HG02571 (cell line): ENCODE results near the gene OR4C46.
"Not testable (repeated sequence)": the region's sequence is repeated elsewhere in the genome, so short reads cannot be mapped to it uniquely, and the experiment has no call there.

Experiments used
- ATAC-seq: cut with Tn5 transposase; IDR thresholded peaks from one replicate; pipeline ENCODE4 v1.9.1; 2021; ENCODE audit warnings: mild to moderate bottlenecking, moderate library complexity; ENCODE audit not compliant: unreplicated experiment

The OR4C46 gene

DNA sequence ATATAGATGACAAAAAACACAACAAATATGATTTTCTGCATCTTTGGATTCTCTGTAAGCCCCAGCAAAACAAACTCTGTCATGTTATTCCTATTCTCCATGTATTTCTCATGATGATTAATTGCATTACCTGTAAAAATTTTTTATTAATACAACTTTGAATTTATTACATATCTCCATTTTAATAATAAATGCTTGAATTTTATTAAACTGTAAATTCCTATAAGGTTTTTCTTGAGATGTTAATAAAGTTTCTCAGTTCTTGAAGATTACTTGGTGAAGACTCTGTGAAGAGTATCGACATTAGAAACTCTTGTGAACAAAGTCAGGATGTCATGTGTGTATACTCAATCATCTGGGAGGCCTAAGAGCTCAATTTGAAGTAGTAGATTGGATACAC is at the start of gene OR4C46:
Gene OR4C46, minus strand, starts transcription at position 101 of the 400 bp plus-strand sequence. Its CDS starts 0 bp downstream, at position 101.
- no peak for ATAC-seq

DNA sequence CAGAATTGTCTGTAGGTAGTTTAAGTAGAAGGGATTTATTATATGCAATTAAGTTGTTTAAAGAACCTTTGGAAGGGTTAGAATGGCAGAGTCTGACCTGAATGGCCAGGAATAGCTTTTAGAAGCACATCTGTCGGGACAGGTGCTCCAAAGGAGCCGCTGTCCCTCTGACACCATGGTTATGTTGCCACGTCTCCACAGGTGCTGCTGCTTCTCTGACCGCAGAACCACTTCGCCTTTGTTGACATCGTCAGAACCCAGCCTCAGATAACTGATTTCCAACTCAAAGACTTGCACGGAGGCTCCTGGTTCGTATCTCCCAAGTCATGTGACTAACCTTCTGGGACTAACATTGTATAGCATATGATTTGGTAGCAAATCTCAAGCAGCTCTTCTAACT is 41.8 kb upstream of the OR4C46 start:
- not testable (repeated sequence) for ATAC-seq

DNA sequence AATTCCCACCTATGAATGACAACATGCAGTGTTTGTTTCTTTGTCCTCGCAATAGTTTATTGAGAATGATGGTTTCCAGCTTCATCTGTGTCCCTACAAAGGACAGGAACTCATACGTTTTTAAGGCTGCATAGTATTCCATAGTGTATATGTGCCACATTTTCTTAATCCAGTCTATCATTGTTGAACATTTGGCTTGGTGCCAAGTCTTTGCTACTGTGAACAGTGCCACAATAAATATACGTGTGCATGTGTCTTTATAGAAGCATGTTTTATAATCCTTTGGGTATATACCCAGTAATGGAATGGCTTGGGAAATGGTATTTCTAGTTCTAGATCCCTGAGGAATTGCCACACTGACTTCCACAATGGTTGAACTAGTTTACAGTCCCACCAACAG is 42.4 kb downstream of the OR4C46 start:
- ATAC-seq: not testable (repeated sequence)

DNA sequence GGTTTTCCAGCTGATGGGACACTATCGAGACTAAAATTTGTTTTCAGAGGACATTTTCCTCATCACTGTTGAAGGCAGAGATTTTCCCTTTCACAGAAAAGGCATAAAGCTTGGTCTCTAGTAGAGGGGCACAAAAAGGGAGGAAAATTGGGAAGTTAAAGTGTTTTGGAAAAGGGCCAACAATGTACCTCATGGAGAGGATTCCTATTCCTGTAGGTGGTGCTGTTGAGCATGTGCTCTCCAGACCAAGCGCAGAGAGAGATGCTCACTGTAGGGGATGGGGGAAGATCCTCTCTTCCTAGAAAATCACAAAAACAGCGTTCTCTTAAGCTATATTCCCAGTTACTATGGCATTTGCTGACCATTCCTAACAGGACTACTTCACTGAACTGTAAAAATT is 44.9 kb downstream of the OR4C46 start:
- ATAC-seq: no peak

DNA sequence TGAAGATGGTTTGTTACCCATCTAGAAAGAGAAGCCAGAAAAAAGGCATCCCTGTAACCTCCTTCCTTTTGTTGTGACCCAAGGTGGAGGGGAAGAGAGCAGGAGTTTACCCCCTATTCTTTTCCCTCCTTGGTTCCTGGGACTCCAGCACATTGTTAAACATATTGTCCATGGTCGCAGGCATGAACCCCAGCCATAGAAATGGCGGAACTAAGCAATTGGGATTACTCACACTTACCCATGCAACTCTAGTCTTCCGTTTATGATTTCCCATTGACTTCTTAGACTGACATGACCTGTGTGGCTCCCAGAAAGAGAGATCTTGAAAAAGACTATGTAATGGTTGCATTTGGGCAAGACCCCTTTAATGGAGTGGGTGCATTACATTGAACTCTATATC is 45.4 kb downstream of the OR4C46 start:
- ATAC-seq: no peak
